GM23248 (cell line): Measurements from ENCODE around the gene GABRG3. TPM values are rescaled to one million over a fixed set of nuclear protein-coding genes. Genes with fewer than 3 reads are reported as not detected.

Source experiments
- DNase-seq: peaks from one replicate; pipeline ENCODE4 v3.0.0-alpha.2; 2015
- H2AFZ ChIP-seq: fragments of 200-600 bp; sonication (generic); 2 replicates; pipeline ENCODE4 v1.6.1; 2016; ENCODE audit warnings: antibody characterized with exemption
- H3F3A ChIP-seq: fragments of 200-600 bp; sonication (generic); 2 replicates; pipeline ENCODE4 v1.6.1; 2016; ENCODE audit warnings: mild to moderate bottlenecking, antibody characterized with exemption, mixed run types; ENCODE audit not compliant: insufficient read depth
- H3K27ac ChIP-seq: fragments of 200-600 bp; sonication (generic); 2 replicates; pipeline ENCODE4 v1.5.1; 2016; ENCODE audit warnings: mild to moderate bottlenecking
- H3K27me3 ChIP-seq: fragments of 200-600 bp; sonication (generic); replicated peaks from 2 replicates; pipeline ENCODE4 v1.6.1; 2016; ENCODE audit warnings: mild to moderate bottlenecking; ENCODE audit not compliant: insufficient read depth
- H3K36me3 ChIP-seq: fragments of 200-600 bp; sonication (generic); 2 replicates; pipeline ENCODE4 v1.6.1; 2016; ENCODE audit warnings: low read depth, mild to moderate bottlenecking
- H3K4me1 ChIP-seq: fragments of 200-600 bp; sonication (generic); 2 replicates; pipeline ENCODE4 v1.6.1; 2016; ENCODE audit warnings: mild to moderate bottlenecking; ENCODE audit not compliant: insufficient read depth
- H3K4me2 ChIP-seq: fragments of 200-600 bp; sonication (generic); one replicate; pipeline ENCODE4 v1.6.1; 2016; ENCODE audit warnings: mild to moderate bottlenecking; ENCODE audit not compliant: unreplicated experiment
- H3K4me3 ChIP-seq: fragments of 200-600 bp; sonication (generic); 2 replicates; pipeline ENCODE4 v1.5.1; 2016; ENCODE audit warnings: mild to moderate bottlenecking
- H3K79me2 ChIP-seq: fragments of 200-600 bp; sonication (generic); 2 replicates; pipeline ENCODE4 v1.6.1; 2016; ENCODE audit warnings: mild to moderate bottlenecking; ENCODE audit not compliant: insufficient read depth
- H3K9ac ChIP-seq: fragments of 200-600 bp; sonication (generic); 2 replicates; pipeline ENCODE4 v1.6.1; 2016; ENCODE audit warnings: mild to moderate bottlenecking
- H3K9me2 ChIP-seq: fragments of 200-600 bp; sonication (generic); 2 replicates; pipeline ENCODE4 v1.6.1; 2016; ENCODE audit warnings: mixed run types, mild to moderate bottlenecking, moderate library complexity; ENCODE audit not compliant: insufficient read depth
- H3K9me3 ChIP-seq: fragments of 200-600 bp; sonication (generic); one replicate; pipeline ENCODE4 v1.6.1; 2017; ENCODE audit warnings: low read depth
- H4K20me1 ChIP-seq: fragments of 200-600 bp; sonication (generic); 2 replicates; pipeline ENCODE4 v1.6.0; 2016; ENCODE audit not compliant: insufficient read depth
- EZH2 ChIP-seq: fragments of 200-600 bp; sonication (generic); IDR thresholded peaks from 2 replicates; pipeline ENCODE4 v1.6.1; 2018; ENCODE audit warnings: antibody characterized with exemption, mild to moderate bottlenecking; ENCODE audit not compliant: insufficient read depth, poor library complexity, severe bottlenecking
- EZH2phosphoT487 ChIP-seq: fragments of 200-600 bp; sonication (generic); IDR thresholded peaks from 2 replicates; pipeline ENCODE4 v1.6.1; 2018; ENCODE audit warnings: antibody characterized with exemption, moderate library complexity, mild to moderate bottlenecking, low read depth; ENCODE audit not compliant: insufficient read depth
- WGBS, 2 experiments: methylation state at CpG; one replicate each; pipeline ENCODE4 v1.1.6; 2015 to 2017; ENCODE audit warnings: low lambda C conversion rate in 2 of 2, low coverage in 1 of 2; ENCODE audit errors: missing lambda C conversion rate in 2 of 2; 5-methylcytosine and 5-hydroxymethylcytosine counted together
- in situ Hi-C: fragments of 300-500 bp; cut with MboI; formaldehyde crosslinking; loops from 2 replicates; pipeline ENCODE4 v1.15.0; 2020
- polyA plus RNA-seq: library from polyadenylated mRNA; unstranded; fragments of >200 nt; fragmentation: Nextera tagmentation; extraction: Ambion mirVana; gene quantifications from 2 replicates; pipeline ENCODE4 v1.2.1, GENCODE V29; 2016
- total RNA-seq: library from RNA; depleted of rRNA; stranded (reverse); fragments of >200 nt; shearing (Covaris generic); gene quantifications from 2 replicates; pipeline ENCODE4 v1.2.3, GENCODE V29; 2014

GABRG3 gene
- total and polyA plus RNA-seq, 2 experiments from 2014 or later = not detected

GRCh38 chr15:27268923-27269322 lies 297.9 kb downstream of the GABRG3 start:
- H3K4me3 ChIP-seq = no peak overlapping the region
- no peak for DNase-seq

GRCh38 chr15:27271258-27271657 lies 300.3 kb downstream of the GABRG3 start:
- Histone ChIP-seq H3K9me2 (no peaks in the 10 kb centered on the region), H3K4me3 (no peak overlapping the region), H2AFZ (no peak overlapping the region), H4K20me1 (no peaks in the 10 kb centered on the region), H3K79me2 (no peaks in the 10 kb centered on the region), H3K27ac (no peak overlapping the region), H3K4me1 (no peaks in the 10 kb centered on the region), H3K27me3 (no peaks in the 10 kb centered on the region), H3K4me2 (no peak overlapping the region), H3K9ac (no peak overlapping the region), H3F3A (no peaks in the 10 kb centered on the region), H3K36me3 (no peaks in the 10 kb centered on the region), H3K9me3 (no peaks in the 10 kb centered on the region)
- TF ChIP-seq EZH2 = no peak
- no peak for TF ChIP-seq EZH2phosphoT487
- WGBS, 2 experiments = 61 to 64% methylated on average over 15 of the region's 15 CpGs
- in situ Hi-C loops = no loop called here
- no peak for DNase-seq

More at GRCh38 chr15:27268923-27269322, 297.9 kb downstream of the GABRG3 start:
- Histone ChIP-seq H4K20me1 (no peaks in the 10 kb centered on the region), H3K9me2 (no peaks in the 10 kb centered on the region), H3K27me3 (no peaks in the 10 kb centered on the region), H3K4me1 (no peaks in the 10 kb centered on the region), H3K9me3 (no peaks in the 10 kb centered on the region), H3F3A (no peaks in the 10 kb centered on the region), H3K79me2 (no peaks in the 10 kb centered on the region), H3K27ac (no peak overlapping the region), H2AFZ (no peak overlapping the region), H3K36me3 (no peaks in the 10 kb centered on the region), H3K4me2 (no peak overlapping the region), H3K9ac (no peak overlapping the region)
- WGBS, 2 experiments = 27 to 31% methylated on average over 3 of the region's 3 CpGs
- in situ Hi-C loops = no loop called here
- TF ChIP-seq EZH2phosphoT487 (no peak), EZH2 (no peak)

GRCh38 chr15:27272427-27272826 lies 301.4 kb downstream of the GABRG3 start:
- H2AFZ ChIP-seq = no peak overlapping the region
- no peak for TF ChIP-seq EZH2phosphoT487
- TF ChIP-seq EZH2 = no peak
- DNase-seq = no peak
- in situ Hi-C loops = no loop called here
- H3K4me1 ChIP-seq = no peaks in the 10 kb centered on the region
- no peak overlapping the region for H3K9ac ChIP-seq
- H3K9me2 ChIP-seq = no peaks in the 10 kb centered on the region
- no peak overlapping the region for H3K27ac ChIP-seq
- no peaks in the 10 kb centered on the region for H3K27me3 ChIP-seq
- no peak overlapping the region for H3K4me3 ChIP-seq
- no peak overlapping the region for H3K4me2 ChIP-seq
- no peaks in the 10 kb centered on the region for H3F3A ChIP-seq
- no peaks in the 10 kb centered on the region for H3K36me3 ChIP-seq
- no peaks in the 10 kb centered on the region for H3K79me2 ChIP-seq
- H4K20me1 ChIP-seq = no peaks in the 10 kb centered on the region
- no peaks in the 10 kb centered on the region for H3K9me3 ChIP-seq

GRCh38 chr15:27273506-27273905 lies 302.5 kb downstream of the GABRG3 start:
- Histone ChIP-seq H3K27me3 (no peaks in the 10 kb centered on the region), H4K20me1 (no peaks in the 10 kb centered on the region), H3K36me3 (no peaks in the 10 kb centered on the region), H3K4me2 (no peak overlapping the region), H3F3A (no peaks in the 10 kb centered on the region), H3K27ac (no peak overlapping the region), H3K9ac (no peak overlapping the region), H3K4me1 (no peaks in the 10 kb centered on the region), H3K9me3 (no peaks in the 10 kb centered on the region), H2AFZ (no peak overlapping the region), H3K9me2 (no peaks in the 10 kb centered on the region), H3K79me2 (no peaks in the 10 kb centered on the region), H3K4me3 (no peak overlapping the region)
- TF ChIP-seq EZH2 (no peak), EZH2phosphoT487 (no peak)
- 63 to 75% methylated on average over 3 of the region's 3 CpGs for WGBS, 2 experiments
- in situ Hi-C loops = no loop called here
- no peak for DNase-seq

- DNase-seq = no peak
- in situ Hi-C loops = no loop called here
- no peaks in the 10 kb centered on the region for H3F3A ChIP-seq
- H4K20me1 ChIP-seq = no peaks in the 10 kb centered on the region
- H3K9me3 ChIP-seq = no peaks in the 10 kb centered on the region
- no peak overlapping the region for H3K9ac ChIP-seq
- H3K4me2 ChIP-seq = no peak overlapping the region
- 28 to 31% methylated on average over 3 of the region's 3 CpGs for WGBS, 2 experiments
- H3K36me3 ChIP-seq = no peaks in the 10 kb centered on the region
- H3K79me2 ChIP-seq = no peaks in the 10 kb centered on the region
- no peaks in the 10 kb centered on the region for H3K9me2 ChIP-seq
- H3K27me3 ChIP-seq = no peaks in the 10 kb centered on the region
- no peaks in the 10 kb centered on the region for H3K4me1 ChIP-seq
- no peak overlapping the region for H3K27ac ChIP-seq
- H2AFZ ChIP-seq = no peak overlapping the region
- no peak overlapping the region for H3K4me3 ChIP-seq
- TF ChIP-seq EZH2phosphoT487 = no peak
- TF ChIP-seq EZH2 = no peak
Measured at GRCh38 chr15:27278761-27279160, 307.8 kb downstream of the GABRG3 start.
